IMR-90 (cell line): Measurements from ENCODE around the gene ANKRD11. TPM values are rescaled to one million over a fixed set of nuclear protein-coding genes. Genes with fewer than 3 reads are reported as not detected.

ENCODE experiments used
- ATAC-seq: fragments of 200-7000 bp; cut with Tn5 transposase; 2 replicates; pipeline ENCODE4 v1.9.1; 2020; ENCODE audit warnings: low read depth, mild to moderate bottlenecking, moderate library complexity
- BruUV-seq: library from RNA; stranded (reverse); fragments of 400-500 nt; replicated peaks from 2 replicates; lab custom pipeline; 2021; lab: Mats Ljungman, UMichigan
- CTCF ChIA-PET: fragments of 300-600 bp; formaldehyde crosslinking; extraction: SDS; loops from one replicate; lab custom pipeline; 2021; ENCODE audit warnings: antibody characterized with exemption; lab: Yijun Ruan, JAX
- POLR2A ChIA-PET: fragments of 300-600 bp; sonication (Branson Sonifier 250); formaldehyde crosslinking; loops from one replicate; lab custom pipeline; 2022; ENCODE audit warnings: antibody characterized with exemption; ENCODE audit not compliant: unreplicated experiment; lab: Charles Lee
- DNase-seq: peaks from one replicate; pipeline ENCODE4 v3.0.0; 2013
- H2AFZ ChIP-seq: replicated peaks from 2 replicates; pipeline ENCODE3; 2013; ENCODE audit warnings: low read length, mild to moderate bottlenecking; ENCODE audit not compliant: poor library complexity
- H2AK5ac ChIP-seq: 2 replicates; pipeline ENCODE4 v1.6.1; 2013; ENCODE audit warnings: low read depth, low read length, inconsistent platforms
- H2AK9ac ChIP-seq: replicated peaks from 2 replicates; pipeline ENCODE3; 2013; ENCODE audit warnings: mild to moderate bottlenecking, low read depth, low read length, moderate library complexity; ENCODE audit not compliant: poor library complexity
- H2BK120ac ChIP-seq: 2 replicates; pipeline ENCODE4 v1.6.1; 2013; ENCODE audit warnings: low read depth, low read length, inconsistent platforms
- H2BK15ac ChIP-seq: 3 replicates; pipeline ENCODE4 v1.6.1; 2013; ENCODE audit warnings: low read depth, low read length, inconsistent platforms
- H2BK20ac ChIP-seq: 2 replicates; pipeline ENCODE4 v1.6.1; 2013; ENCODE audit warnings: low read depth, mild to moderate bottlenecking, inconsistent platforms, low read length, moderate library complexity
- H2BK5ac ChIP-seq: 2 replicates; pipeline ENCODE4 v1.6.1; 2013; ENCODE audit warnings: mild to moderate bottlenecking, low read depth, low read length, inconsistent platforms; ENCODE audit not compliant: poor library complexity, severe bottlenecking
- H3K14ac ChIP-seq: replicated peaks from 2 replicates; pipeline ENCODE4 v1.6.1; 2013; ENCODE audit warnings: low read depth, low read length, inconsistent platforms
- H3K18ac ChIP-seq: 2 replicates; pipeline ENCODE4 v1.6.1; 2013; ENCODE audit warnings: low read depth, low read length, control low read depth
- H3K23ac ChIP-seq: 2 replicates; pipeline ENCODE4 v1.6.1; 2013; ENCODE audit warnings: low read depth, low read length, inconsistent platforms
- H3K27ac ChIP-seq: 2 replicates; pipeline ENCODE4 v1.5.1; 2013; ENCODE audit warnings: mild to moderate bottlenecking, control low read depth, low read length; ENCODE audit not compliant: insufficient read depth
- H3K27me3 ChIP-seq: 2 replicates; pipeline ENCODE4 v1.6.1; 2013; ENCODE audit warnings: low read length; ENCODE audit not compliant: control insufficient read depth, insufficient read depth
- H3K36me3 ChIP-seq: 2 replicates; pipeline ENCODE4 v1.6.1; 2013; ENCODE audit warnings: low read length, mixed read lengths; ENCODE audit not compliant: control insufficient read depth, insufficient read depth
- H3K4ac ChIP-seq: 2 replicates; pipeline ENCODE4 v1.6.1; 2013; ENCODE audit warnings: low read depth, low read length, inconsistent platforms
- H3K4me1 ChIP-seq: 2 replicates; pipeline ENCODE4 v1.6.1; 2013; ENCODE audit warnings: low read length, mixed read lengths; ENCODE audit not compliant: control insufficient read depth, insufficient read depth
- H3K4me2 ChIP-seq: 2 replicates; pipeline ENCODE4 v1.6.1; 2013; ENCODE audit warnings: low read depth, mild to moderate bottlenecking, control low read depth, low read length, moderate library complexity
- H3K4me3 ChIP-seq: 2 replicates; pipeline ENCODE4 v1.5.1; 2013; ENCODE audit warnings: low read depth, mild to moderate bottlenecking, control low read depth, low read length, moderate library complexity; ENCODE audit not compliant: insufficient read depth
- H3K56ac ChIP-seq: 2 replicates; pipeline ENCODE4 v1.6.1; 2013; ENCODE audit warnings: low read length, inconsistent platforms; ENCODE audit not compliant: insufficient read depth; ENCODE audit errors: extremely low read depth
- H3K79me1 ChIP-seq, 2 experiments: 2 replicates each; pipeline ENCODE4 v1.6.1; 2013; ENCODE audit warnings: low read length in 2 of 2, inconsistent platforms in 1 of 2, low read depth in 1 of 2
- H3K9ac ChIP-seq: 2 replicates; pipeline ENCODE4 v1.6.1; 2013; ENCODE audit warnings: low read depth, low read length, control low read depth
- H3K9me1 ChIP-seq: 2 replicates; pipeline ENCODE4 v1.6.1; 2013; ENCODE audit warnings: low read length, inconsistent platforms; ENCODE audit not compliant: insufficient read depth
- H3K9me3 ChIP-seq: 2 replicates; pipeline ENCODE4 v1.6.1; 2013; ENCODE audit warnings: low read length; ENCODE audit not compliant: control insufficient read depth, insufficient read depth
- H4K20me1 ChIP-seq: 2 replicates; pipeline ENCODE4 v1.6.1; 2013; ENCODE audit warnings: low read length, inconsistent platforms; ENCODE audit not compliant: insufficient read depth
- H4K5ac ChIP-seq: 2 replicates; pipeline ENCODE4 v1.6.1; 2013; ENCODE audit warnings: mild to moderate bottlenecking, low read depth, low read length, control low read depth
- H4K8ac ChIP-seq, 2 experiments: 2 replicates each; pipeline ENCODE4 v1.6.1; 2013; ENCODE audit warnings: low read depth in 2 of 2, low read length in 2 of 2, control low read depth in 1 of 2, inconsistent platforms in 1 of 2
- H4K91ac ChIP-seq: 2 replicates; pipeline ENCODE4 v1.6.1; 2013; ENCODE audit warnings: low read depth, low read length, inconsistent platforms; ENCODE audit not compliant: insufficient read depth
- FOS ChIP-seq: fragments of 150-350 bp; IDR thresholded peaks from 2 replicates; pipeline ENCODE4 v1.6.1; 2016; ENCODE audit warnings: low read depth, low read length
- MAFK ChIP-seq: IDR thresholded peaks from 2 replicates; pipeline ENCODE4 v1.6.1; 2012; ENCODE audit warnings: low read depth, low read length, improper control_type of control experiment
- MAZ ChIP-seq: IDR thresholded peaks from 2 replicates; pipeline ENCODE4 v1.6.1; 2012; ENCODE audit warnings: low read depth, mild to moderate bottlenecking, low read length, improper control_type of control experiment, moderate library complexity, borderline replicate concordance
- MXI1 ChIP-seq: IDR thresholded peaks from 2 replicates; pipeline ENCODE4 v1.6.1; 2012; ENCODE audit warnings: low read depth, mild to moderate bottlenecking, low read length, moderate library complexity, borderline replicate concordance
- NFE2L2 ChIP-seq: fragments of 150-350 bp; IDR thresholded peaks from 2 replicates; pipeline ENCODE4 v1.6.1; 2016; ENCODE audit warnings: low read depth, mild to moderate bottlenecking, low read length
- POLR2A ChIP-seq: IDR thresholded peaks from 2 replicates; pipeline ENCODE4 v1.6.1; 2012; ENCODE audit warnings: mild to moderate bottlenecking, low read depth, low read length
- WGBS, 2 experiments: methylation state at CpG; one replicate each; pipeline versions ENCODE4 v1.1.5 to v1.1.7; 2013; ENCODE audit warnings: missing lambda C conversion rate in 2 of 2; ENCODE audit not compliant: insufficient read length in 1 of 2; ENCODE audit errors: extremely low coverage in 2 of 2; 5-methylcytosine and 5-hydroxymethylcytosine counted together
- dilution Hi-C: fragments of 300-500 bp; cut with HindIII; formaldehyde crosslinking; loops from one replicate; pipeline ENCODE4 v1.14.3; 2018; ENCODE audit warnings: low sequenced_read_pairs; ENCODE audit not compliant: unreplicated experiment
- in situ Hi-C: fragments of 300-500 bp; cut with MboI; formaldehyde crosslinking; loops from 3 replicates; pipeline ENCODE4 v1.14.3; 2019; ENCODE audit warnings: low sequenced_read_pairs, inconsistent platforms, mixed read lengths
- intact Hi-C: fragments of 100-400 bp; cut with micrococcal nuclease; formaldehyde crosslinking; loops from 2 replicates; pipeline ENCODE4 v1.10.0; 2022
- polyA plus RNA-seq, 3 experiments: library from polyadenylated mRNA; depleted of rRNA; stranded (reverse); fragments of >200 nt; gene quantifications; 2 replicates each; pipeline ENCODE4 v1.2.3, GENCODE V29; 2012; ENCODE audit warnings: low replicate concordance in 1 of 3
- total RNA-seq: library from RNA; depleted of rRNA; stranded (reverse); fragments of >200 nt; gene quantifications from 2 replicates; pipeline ENCODE4 v1.2.3, GENCODE V29; 2012
- TF ChIP-seq, protein P1 (sequence below): fragments of 150-350 bp; IDR thresholded peaks from 2 replicates; pipeline ENCODE4 v1.6.1; 2016; ENCODE audit warnings: low read depth, mild to moderate bottlenecking, low read length, moderate library complexity, borderline replicate concordance

The ANKRD11 gene
- total and polyA plus RNA-seq, 2 of the 4 experiments (the other 2 are of a cell fraction), result 46.8 to 71.9 TPM

DNA sequence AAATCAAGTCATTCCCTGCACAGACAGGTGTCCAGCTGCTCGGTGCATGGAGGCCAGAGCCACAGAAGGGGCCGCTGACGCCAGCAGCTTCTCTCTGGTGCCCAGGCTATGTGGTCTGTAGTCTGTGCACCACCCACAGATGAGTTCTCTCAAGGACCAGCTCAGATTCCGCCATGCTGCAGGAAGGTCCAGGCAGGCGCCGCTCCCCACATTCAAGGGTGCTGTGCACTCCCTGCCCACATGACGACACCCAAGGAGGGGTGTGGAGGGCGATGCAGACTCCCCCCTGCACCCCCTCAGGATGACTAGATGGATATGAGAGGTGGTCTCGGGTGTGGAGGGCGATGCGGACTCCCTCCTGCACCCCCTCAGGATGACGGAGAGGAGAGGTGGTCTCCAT lies 119.0 kb downstream of the ANKRD11 start:
- H2AK5ac ChIP-seq, result no peak overlapping the region
- H3K56ac ChIP-seq, result no peak overlapping the region
- CTCF ChIA-PET, result no interaction called here
- no peak overlapping the region for H4K91ac ChIP-seq
- H3K4me3 ChIP-seq, result no peak overlapping the region
- H3K18ac ChIP-seq, result no peak overlapping the region
- no peak overlapping the region for H3K14ac ChIP-seq
- peaks cover 10% of the 10 kb centered on the region; the same call in 1 of the 2 replicates for H3K36me3 ChIP-seq
- H2AK9ac ChIP-seq, result no peak overlapping the region
- TF ChIP-seq FOS (no peak), POLR2A (no peak), MAZ (no peak), MXI1 (no peak), MAFK (no peak), NFE2L2 (no peak)
- TF ChIP-seq, protein P1, sequence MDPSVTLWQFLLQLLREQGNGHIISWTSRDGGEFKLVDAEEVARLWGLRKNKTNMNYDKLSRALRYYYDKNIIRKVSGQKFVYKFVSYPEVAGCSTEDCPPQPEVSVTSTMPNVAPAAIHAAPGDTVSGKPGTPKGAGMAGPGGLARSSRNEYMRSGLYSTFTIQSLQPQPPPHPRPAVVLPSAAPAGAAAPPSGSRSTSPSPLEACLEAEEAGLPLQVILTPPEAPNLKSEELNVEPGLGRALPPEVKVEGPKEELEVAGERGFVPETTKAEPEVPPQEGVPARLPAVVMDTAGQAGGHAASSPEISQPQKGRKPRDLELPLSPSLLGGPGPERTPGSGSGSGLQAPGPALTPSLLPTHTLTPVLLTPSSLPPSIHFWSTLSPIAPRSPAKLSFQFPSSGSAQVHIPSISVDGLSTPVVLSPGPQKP, result no peak
- no peak for DNase-seq
- no peak overlapping the region for H2BK20ac ChIP-seq
- POLR2A ChIA-PET, result no interaction called here
- WGBS, 2 experiments, result 97% methylated on average over 7 of the region's 12 CpGs; no CpG with 5 or more reads in 1 of the 2 experiments
- in situ Hi-C loops (no loop called here), dilution Hi-C loops (no loop called here), intact Hi-C loops (loop anchor here (5.0 kb wide), 1 partner anchor 136 kb away; the partner anchor contains the start of gene SPG7)
- no peak overlapping the region for H3K4me2 ChIP-seq
- H2BK15ac ChIP-seq, result no peak overlapping the region
- H3K23ac ChIP-seq, result no peak overlapping the region
- H4K20me1 ChIP-seq, result peaks cover 100% of the 10 kb centered on the region
- H3K9ac ChIP-seq, result no peak overlapping the region
- BruUV-seq, result no TSS peak
- H3K27me3 ChIP-seq, result no peaks in the 10 kb centered on the region
- H3K9me1 ChIP-seq, result peaks cover 65% of the 10 kb centered on the region
- no peak overlapping the region for H3K4ac ChIP-seq
- H3K27ac ChIP-seq, result no peak overlapping the region
- no peak overlapping the region for H4K5ac ChIP-seq
- H2BK120ac ChIP-seq, result no peak overlapping the region
- ATAC-seq, result no peak
- H3K4me1 ChIP-seq, result peaks cover 32% of the 10 kb centered on the region
- H2AFZ ChIP-seq, result no peak overlapping the region
- no peak overlapping the region for H4K8ac ChIP-seq
- no peaks in the 10 kb centered on the region for H3K9me3 ChIP-seq
- no peak overlapping the region for H2BK5ac ChIP-seq
- peaks cover 11 to 92% of the 10 kb centered on the region in 2 experiments for H3K79me1 ChIP-seq
